Activated T-cell treated with anti-CD3 and anti-CD28 coated beads, Interleukin-2, amount 50 U/mL, for 4 hours (primary cell): ENCODE results near the gene ZYG11B. TPM values are rescaled to one million over a fixed set of nuclear protein-coding genes. Genes with fewer than 3 reads are reported as not detected.
A peak's percentile ranks its signal among the peaks of the same experiment; 100 is the strongest.
"Not testable (repeated sequence)": the region's sequence is repeated elsewhere in the genome, so short reads cannot be mapped to it uniquely, and the experiment has no call there.

Source experiments
- ATAC-seq, 2 donors: fragments of 200-7000 bp; cut with Tn5 transposase; one replicate each; pipeline ENCODE4 v1.10.0; 2021
- DNase-seq: peaks from one replicate; pipeline ENCODE4 v3.0.0-alpha.2; 2020
- H3K27me3 Mint-ChIP-seq: one replicate; pipeline ENCODE4 v1.8.0; 2021; ENCODE audit warnings: low read depth, mixed read lengths
- H3K36me3 Mint-ChIP-seq: one replicate; pipeline ENCODE4 v1.8.0; 2022; ENCODE audit warnings: mixed read lengths; ENCODE audit not compliant: insufficient read depth
- H3K4me1 Mint-ChIP-seq: one replicate; pipeline ENCODE4 v1.8.0; 2021; ENCODE audit warnings: low read depth, mixed read lengths
- H3K4me3 Mint-ChIP-seq: one replicate; pipeline ENCODE4 v1.8.0; 2021; ENCODE audit warnings: mild to moderate bottlenecking, moderate library complexity, mixed read lengths
- H3K9me3 Mint-ChIP-seq: one replicate; pipeline ENCODE4 v1.8.0; 2021; ENCODE audit warnings: mixed read lengths
- total RNA-seq, 3 donors: library from RNA; stranded (reverse); gene quantifications; one replicate each; pipeline ENCODE4 v1.2.1, GENCODE V29; 2021

ZYG11B gene
- total RNA-seq, 3 donors from 2014 or later: 7.7 to 9.2 (median 7.7) TPM

DNA sequence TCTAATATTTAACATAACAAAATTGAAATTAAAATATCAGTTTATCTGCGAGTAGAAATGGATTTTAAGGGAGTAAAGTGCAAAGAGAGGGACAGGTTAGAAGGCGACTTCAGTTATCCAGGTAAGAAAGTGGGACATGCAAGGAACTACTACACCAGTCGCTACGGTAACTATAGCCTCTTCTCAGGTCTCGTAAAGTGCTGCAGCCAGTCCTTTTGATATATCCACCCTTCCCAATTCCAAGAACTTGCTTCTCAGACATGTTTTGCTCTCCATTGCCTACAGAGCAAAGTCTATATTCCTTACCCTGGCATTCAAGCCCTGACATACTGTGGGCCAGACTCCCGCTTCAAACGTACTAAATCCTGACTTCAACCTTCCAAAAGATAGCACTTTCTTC, 30.6 kb upstream of the ZYG11B start:
- Mint-ChIP-seq H3K27me3 (no peaks in the 10 kb centered on the region), H3K4me3 (no peak overlapping the region)
- ATAC-seq: no peak

DNA sequence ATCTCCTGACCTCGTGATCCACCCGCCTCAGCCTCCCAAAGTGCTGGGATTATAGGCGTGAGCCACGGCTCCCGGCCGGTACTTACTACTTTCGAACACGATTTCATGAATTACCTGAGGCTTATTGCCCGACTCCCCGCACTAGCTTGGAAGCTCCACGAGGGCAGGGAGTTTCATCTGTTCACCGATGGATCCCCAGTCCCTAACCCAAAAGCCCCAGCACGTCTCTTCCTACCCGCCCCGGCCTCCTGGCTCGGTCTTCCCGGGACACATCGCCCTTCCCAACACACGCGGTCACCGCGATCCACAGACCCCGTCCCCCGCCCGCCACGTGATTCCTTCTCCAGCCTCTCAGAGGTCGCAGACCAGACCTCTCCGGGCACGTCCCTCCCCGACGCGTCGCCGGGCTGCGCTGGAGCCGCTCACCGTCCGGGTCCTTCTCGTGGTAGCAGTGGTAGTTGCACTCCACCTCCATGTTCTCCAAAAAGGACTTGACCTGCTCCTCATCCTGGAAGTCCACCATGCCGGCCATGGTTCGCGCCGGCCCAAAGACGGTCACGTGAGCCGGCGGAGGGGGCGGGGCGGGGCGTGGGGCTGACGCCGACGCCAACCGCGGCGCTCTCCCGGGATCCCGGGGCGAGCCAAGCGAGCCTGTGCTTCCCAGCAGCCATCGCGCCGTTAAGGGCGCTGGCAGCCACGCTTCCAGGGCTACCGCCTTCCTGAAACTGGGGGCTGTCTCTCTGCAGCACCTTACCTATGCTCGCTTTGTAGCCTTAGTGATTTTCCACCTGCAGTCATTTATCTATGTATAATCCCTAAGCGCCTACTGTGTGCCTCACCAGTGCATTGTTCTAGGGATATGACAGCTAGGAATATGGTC, 28.2 kb upstream of the ZYG11B start, which contains the start of gene COA7:
TSS of gene COA7 (minus strand) at position 553 of the 880 bp plus-strand sequence. CDS start at position 532, 21 bp downstream.
- DNase-seq: peak; percentile 44
- peak; percentile 58 to 68 for ATAC-seq
- Mint-ChIP-seq H3K4me3 (peak within 1 kb of the TSS; percentile 94), H3K36me3 (peaks cover 2% of the 10 kb centered on the region), H3K27me3 (no peaks in the 10 kb centered on the region), H3K9me3 (no peaks in the 10 kb centered on the region), H3K4me1 (peaks cover 25% of the 10 kb centered on the region)

More for the DNA sequence above, 30.6 kb upstream of the ZYG11B start:
- peaks cover 16% of the 10 kb centered on the region for H3K36me3 Mint-ChIP-seq
- DNase-seq: no peak
- peaks cover 22% of the 10 kb centered on the region for H3K4me1 Mint-ChIP-seq
- H3K9me3 Mint-ChIP-seq: no peaks in the 10 kb centered on the region

DNA sequence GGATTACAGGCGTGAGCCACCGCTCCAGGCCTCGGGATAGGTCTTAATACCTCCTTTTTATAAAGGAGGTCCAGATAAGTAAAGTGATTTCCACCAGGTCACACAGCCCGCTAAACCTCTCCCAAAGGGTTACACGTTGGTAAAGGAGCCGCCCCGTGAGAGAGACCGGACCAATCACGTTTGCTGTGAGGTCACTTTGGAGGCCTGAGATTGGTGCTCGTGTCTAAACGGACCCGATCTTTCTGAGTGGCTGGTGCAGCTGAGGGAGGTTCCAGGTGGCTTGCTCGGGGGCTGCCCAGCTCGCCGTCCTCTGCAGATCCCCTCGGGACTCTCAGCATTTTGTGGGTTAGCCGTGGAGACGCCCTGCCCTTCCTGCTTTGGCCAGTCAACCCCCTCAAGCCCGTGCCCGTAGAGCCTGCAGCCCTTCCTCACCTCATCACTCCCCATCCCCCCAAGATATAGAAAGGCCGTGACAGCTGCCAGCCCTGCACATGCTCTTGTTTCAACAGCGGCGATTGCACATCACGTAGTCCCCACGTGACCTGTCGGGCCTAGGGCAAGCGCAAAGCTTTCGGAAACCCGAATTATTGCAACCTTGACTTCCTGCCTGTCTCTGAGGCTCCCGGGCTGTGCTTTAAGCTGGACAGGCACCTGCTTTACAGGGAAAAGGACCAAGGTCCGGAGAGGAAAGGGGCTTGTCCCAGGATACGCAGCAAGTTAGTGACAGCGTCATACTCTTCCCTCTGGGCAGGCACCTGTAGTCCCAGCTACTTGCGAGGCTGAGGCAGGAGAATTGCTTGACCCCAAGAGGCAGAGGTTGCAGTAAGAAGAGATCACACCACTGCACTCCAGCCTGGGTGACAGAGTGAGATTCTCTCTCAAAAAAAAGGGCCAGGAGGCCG, 23.1 kb upstream of the ZYG11B start:
- H3K27me3 Mint-ChIP-seq: no peaks in the 10 kb centered on the region
- H3K36me3 Mint-ChIP-seq: no peaks in the 10 kb centered on the region
- peak overlapping the region; percentile 87 for H3K4me3 Mint-ChIP-seq
- H3K9me3 Mint-ChIP-seq: no peaks in the 10 kb centered on the region
- H3K4me1 Mint-ChIP-seq: peaks cover 19% of the 10 kb centered on the region
- peak; percentile 91 to 94 for ATAC-seq
- peak; percentile 67 for DNase-seq

- Mint-ChIP-seq H3K4me1 (peaks cover 12% of the 10 kb centered on the region), H3K4me3 (no peak overlapping the region), H3K27me3 (peaks cover 2% of the 10 kb centered on the region), H3K9me3 (no peaks in the 10 kb centered on the region), H3K36me3 (no peaks in the 10 kb centered on the region)
- DNase-seq: no peak
- no peak for ATAC-seq
Measured at GRCh38 chr1:52706136-52706670, 20.1 kb upstream of the ZYG11B start.

GRCh38 chr1:52706941-52707926, 19.0 kb upstream of the ZYG11B start:
- Mint-ChIP-seq H3K27me3 (peaks cover 2% of the 10 kb centered on the region), H3K9me3 (no peaks in the 10 kb centered on the region), H3K4me1 (peaks cover 12% of the 10 kb centered on the region), H3K4me3 (no peak overlapping the region), H3K36me3 (no peaks in the 10 kb centered on the region)
- no peak for DNase-seq
- ATAC-seq: no peak

DNA sequence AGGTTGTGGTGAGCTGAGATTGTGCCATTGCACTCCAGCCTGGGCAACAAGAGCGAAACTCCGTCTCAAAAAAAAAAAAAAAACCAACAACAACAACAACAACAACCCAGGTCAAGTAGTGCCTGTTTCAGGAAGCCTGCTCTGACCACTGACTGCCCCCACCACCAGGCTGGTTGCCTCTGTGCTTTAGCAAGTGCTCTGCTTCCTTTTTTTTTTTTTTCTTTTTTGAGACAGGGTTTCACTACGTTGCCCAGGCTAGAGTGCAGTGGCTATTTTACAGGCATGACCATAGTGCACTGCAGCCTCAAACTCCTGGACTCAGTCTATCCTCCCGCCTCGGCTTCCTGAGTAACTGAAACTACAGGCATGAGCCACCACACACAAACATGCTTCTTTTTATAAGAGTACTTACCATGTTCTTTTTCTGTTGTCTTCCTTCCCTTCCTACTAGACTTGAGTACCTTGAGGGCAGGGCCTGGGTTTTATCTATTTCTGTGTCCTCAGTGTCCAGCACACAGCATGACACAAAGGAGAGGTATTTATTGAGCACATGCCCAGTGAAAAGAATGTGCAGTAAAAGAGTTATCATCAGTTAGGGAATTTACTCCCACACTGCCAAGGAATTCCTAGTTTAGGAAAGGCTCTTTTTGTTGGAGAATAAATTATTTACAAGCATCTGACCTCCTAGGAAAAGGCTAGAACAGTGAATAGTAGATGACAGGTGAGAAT, 18.2 kb upstream of the ZYG11B start:
- Mint-ChIP-seq H3K27me3 (peaks cover 2% of the 10 kb centered on the region), H3K4me1 (peaks cover 6% of the 10 kb centered on the region), H3K4me3 (no peak overlapping the region), H3K9me3 (no peaks in the 10 kb centered on the region), H3K36me3 (no peaks in the 10 kb centered on the region)
- DNase-seq (no peak), ATAC-seq (no peak)

DNA sequence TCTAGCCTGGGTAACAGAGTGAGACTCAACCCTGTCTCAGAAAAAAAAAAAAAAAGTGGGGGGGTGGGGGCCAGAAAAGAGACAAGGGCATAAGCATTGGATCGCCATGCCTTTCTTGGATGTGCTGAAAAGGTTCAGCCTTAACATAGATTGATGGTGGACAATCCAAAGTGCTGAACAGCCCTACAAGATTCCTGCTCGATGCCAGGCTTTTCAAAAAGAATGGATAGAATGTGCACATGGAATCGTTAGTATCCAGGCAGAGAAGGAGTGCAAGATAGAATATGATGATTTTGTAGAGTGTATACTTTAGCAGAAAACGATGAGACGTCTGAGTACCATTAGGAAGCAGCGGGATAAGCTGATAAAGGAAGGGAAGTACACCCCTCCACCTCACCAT, 17.2 kb upstream of the ZYG11B start:
- DNase-seq (no peak), ATAC-seq (no peak)
- H3K9me3 Mint-ChIP-seq: no peaks in the 10 kb centered on the region
- H3K27me3 Mint-ChIP-seq: peaks cover 2% of the 10 kb centered on the region
- no peak overlapping the region for H3K4me3 Mint-ChIP-seq
- no peaks in the 10 kb centered on the region for H3K4me1 Mint-ChIP-seq
- H3K36me3 Mint-ChIP-seq: no peaks in the 10 kb centered on the region

DNA sequence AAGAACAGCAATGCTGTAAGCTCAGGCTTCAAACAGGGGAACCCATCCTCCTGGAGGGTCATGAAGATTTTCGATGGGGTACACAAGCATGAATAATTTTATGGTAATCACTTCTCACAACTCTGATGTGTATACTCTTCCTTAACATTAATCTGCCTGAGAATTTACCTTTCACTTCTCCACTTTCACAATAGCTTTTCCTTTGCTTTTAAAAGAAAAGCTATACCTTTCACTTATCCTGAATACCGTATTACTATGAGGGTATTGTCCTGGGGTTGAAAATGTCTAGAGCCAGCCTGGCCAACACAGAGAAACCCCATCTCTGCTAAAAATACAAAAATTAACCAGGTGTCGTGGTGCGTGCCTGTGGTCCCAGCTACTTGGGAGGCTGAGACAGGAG, 12.7 kb upstream of the ZYG11B start:
- no peaks in the 10 kb centered on the region for H3K4me1 Mint-ChIP-seq
- no peak overlapping the region for H3K4me3 Mint-ChIP-seq
- H3K27me3 Mint-ChIP-seq: peaks cover 2% of the 10 kb centered on the region
- no peaks in the 10 kb centered on the region for H3K9me3 Mint-ChIP-seq
- DNase-seq (no peak), ATAC-seq (no peak)
- H3K36me3 Mint-ChIP-seq: no peaks in the 10 kb centered on the region

GRCh38 chr1:52715296-52715695, 11.0 kb upstream of the ZYG11B start:
- H3K4me3 Mint-ChIP-seq, H3K9me3 Mint-ChIP-seq, H3K27me3 Mint-ChIP-seq, H3K36me3 Mint-ChIP-seq, ATAC-seq, DNase-seq, H3K4me1 Mint-ChIP-seq: not testable (repeated sequence)

DNA sequence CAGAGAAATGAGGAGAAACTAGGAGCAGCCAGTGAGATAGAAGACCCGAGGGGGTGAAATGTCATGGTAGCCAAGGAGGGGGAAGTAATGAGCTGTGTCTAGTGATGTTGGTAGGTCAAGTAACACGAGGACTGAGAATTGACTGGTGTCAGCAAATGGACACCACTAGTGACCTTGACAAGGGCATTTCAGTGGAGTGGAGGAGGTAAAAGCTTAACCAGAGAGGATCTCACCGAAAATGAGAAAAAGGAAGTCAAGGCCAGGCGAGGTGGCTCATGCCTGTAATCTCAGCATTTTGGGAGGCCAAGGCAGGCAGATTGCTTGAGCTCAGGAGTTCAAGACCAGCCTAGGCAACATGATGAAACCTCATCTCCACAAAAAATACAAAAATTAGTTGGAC, 3.0 kb upstream of the ZYG11B start:
- H3K4me1 Mint-ChIP-seq: peaks cover 23% of the 10 kb centered on the region
- no peak overlapping the region for H3K4me3 Mint-ChIP-seq
- H3K27me3 Mint-ChIP-seq: peaks cover 3% of the 10 kb centered on the region
- ATAC-seq: no peak
- DNase-seq: no peak
- no peaks in the 10 kb centered on the region for H3K36me3 Mint-ChIP-seq
- no peaks in the 10 kb centered on the region for H3K9me3 Mint-ChIP-seq

- Mint-ChIP-seq H3K4me1 (peaks cover 35% of the 10 kb centered on the region), H3K27me3 (peaks cover 3% of the 10 kb centered on the region), H3K9me3 (no peaks in the 10 kb centered on the region), H3K36me3 (no peaks in the 10 kb centered on the region), H3K4me3 (peak overlapping the region; percentile 75)
- ATAC-seq: no peak
- DNase-seq: no peak
Measured at GRCh38 chr1:52725903-52726264, 369 bp upstream of the ZYG11B start.

DNA sequence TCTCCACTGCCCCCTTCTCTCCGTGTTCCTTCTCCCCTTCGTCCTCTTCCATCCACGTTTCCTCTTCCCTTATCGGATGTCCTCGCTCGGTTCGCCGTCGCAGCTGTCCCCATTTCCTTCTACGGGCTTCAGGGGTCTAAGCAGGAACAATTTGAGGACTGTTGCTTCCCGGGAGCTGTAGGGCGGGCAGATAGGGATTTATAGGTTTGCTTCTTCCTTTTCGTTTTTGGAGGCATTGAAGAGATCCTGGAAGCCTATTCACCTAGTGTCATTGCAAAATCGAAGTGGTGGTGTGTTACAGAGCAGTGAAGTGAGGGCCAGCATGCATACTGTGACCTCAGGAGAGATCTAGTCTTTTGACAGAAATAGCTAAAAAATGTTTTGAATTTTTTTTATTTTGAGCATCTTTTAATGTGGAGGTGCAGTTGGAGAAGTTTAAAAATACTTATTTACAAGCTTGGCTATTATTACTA, 897 bp downstream of the ZYG11B start:
- DNase-seq: no peak
- ATAC-seq: no peak
- Mint-ChIP-seq H3K4me1 (peaks cover 36% of the 10 kb centered on the region), H3K9me3 (no peaks in the 10 kb centered on the region), H3K27me3 (peaks cover 3% of the 10 kb centered on the region), H3K4me3 (peak overlapping the region; percentile 90), H3K36me3 (peaks cover 3% of the 10 kb centered on the region)
